Measurements from ENCODE around the gene TNIK. TPM values are rescaled to one million over a fixed set of nuclear protein-coding genes. Genes with fewer than 3 reads are reported as not detected.

TNIK gene
- total RNA-seq, 1 experiment from 2014 or later = not detected

DNA sequence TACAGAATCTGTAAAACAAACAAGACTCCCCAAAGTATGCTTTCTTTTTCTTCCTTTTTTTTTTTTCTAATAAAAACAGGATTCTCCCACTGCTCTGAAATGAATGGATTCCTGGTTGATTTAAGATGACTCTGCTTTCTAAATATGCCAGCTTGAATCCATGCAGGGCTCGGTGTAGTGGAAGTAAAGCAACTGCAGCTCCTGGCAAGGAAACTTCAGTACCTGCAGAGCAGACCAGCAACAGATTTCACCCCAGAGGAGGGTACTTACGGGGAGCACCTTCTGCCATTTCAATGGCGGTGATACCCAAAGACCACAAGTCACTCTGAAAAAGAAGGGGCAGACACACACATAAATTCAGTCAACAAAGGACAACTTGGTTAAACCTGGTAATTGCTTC is 283.1 kb downstream of the TNIK start:
- no peak for DNase-seq
- Histone ChIP-seq H3K9ac (ENCODE audit: low read length) (no peak overlapping the region), H3K36me3 (ENCODE audit: insufficient read depth, low read length) (no peaks in the 10 kb centered on the region)

DNA sequence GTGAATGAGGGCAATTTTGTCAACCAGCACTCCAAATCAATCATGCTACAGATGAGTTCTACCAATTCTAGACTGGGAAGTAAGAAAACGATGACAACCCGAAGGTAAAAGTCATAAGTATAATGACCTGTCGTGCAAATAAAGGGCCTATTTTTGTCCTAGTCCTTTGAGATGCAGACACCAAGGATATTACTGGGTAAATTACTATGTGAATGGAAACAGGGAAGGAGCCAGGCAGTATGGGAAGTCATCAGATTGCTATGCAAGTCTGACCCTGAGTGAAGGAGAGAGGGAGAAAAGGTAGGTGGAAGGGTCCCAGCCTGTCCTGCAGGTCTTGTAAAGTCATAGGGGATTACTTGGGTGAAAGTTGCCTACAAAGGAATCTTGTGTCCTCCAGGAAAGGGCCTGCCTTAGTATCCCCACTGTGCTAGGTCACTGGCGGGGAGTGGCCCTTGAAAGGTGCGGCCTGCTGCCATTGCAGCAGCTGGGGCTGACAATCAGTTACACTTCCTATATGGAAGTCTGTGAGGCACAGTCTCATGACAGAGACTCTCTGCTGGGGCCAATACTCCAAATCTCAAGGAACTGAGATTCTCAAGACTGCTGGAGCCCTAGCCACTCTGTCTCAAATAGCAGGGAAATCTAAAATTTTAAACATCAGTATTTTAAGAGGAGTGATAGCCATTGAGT is 283.8 kb downstream of the TNIK start:
- H4K20me1 ChIP-seq (ENCODE audit: insufficient read depth, low read depth, low read length) = no peaks in the 10 kb centered on the region
- H3K9me2 ChIP-seq (replicated peaks; ENCODE audit: insufficient read depth, low read length) = no peaks in the 10 kb centered on the region
- no peak overlapping the region for H3K27ac ChIP-seq (ENCODE audit: low read length)
- no peak overlapping the region for H3K4me3 ChIP-seq (ENCODE audit: low read length)
- no peaks in the 10 kb centered on the region for H3K79me2 ChIP-seq (ENCODE audit: low read length)
- H3K36me3 ChIP-seq (ENCODE audit: insufficient read depth, low read length) = no peaks in the 10 kb centered on the region
- no peak overlapping the region for H3K4me2 ChIP-seq (ENCODE audit: low read depth, low read length, poor library complexity, severe bottlenecking)
- H3K4me1 ChIP-seq (ENCODE audit: low read length) = peaks cover 3% of the 10 kb centered on the region; the same call in 1 of the 2 replicates
- no peaks in the 10 kb centered on the region for H3K9me3 ChIP-seq (ENCODE audit: low read length)
- no peaks in the 10 kb centered on the region for H3K27me3 ChIP-seq (ENCODE audit: low read length)
- no peak for DNase-seq
- H2AFZ ChIP-seq (ENCODE audit: low read length) = no peak overlapping the region
- no peak overlapping the region for H3K9ac ChIP-seq (ENCODE audit: low read length)

More for the DNA sequence above, 283.1 kb downstream of the TNIK start:
- Histone ChIP-seq H3K9me2 (replicated peaks; ENCODE audit: insufficient read depth, low read length) (no peaks in the 10 kb centered on the region), H3K27ac (ENCODE audit: low read length) (no peak overlapping the region), H4K20me1 (ENCODE audit: insufficient read depth, low read depth, low read length) (no peaks in the 10 kb centered on the region), H3K27me3 (ENCODE audit: low read length) (no peaks in the 10 kb centered on the region), H3K9me3 (ENCODE audit: low read length) (no peaks in the 10 kb centered on the region), H2AFZ (ENCODE audit: low read length) (no peak overlapping the region), H3K4me3 (ENCODE audit: low read length) (no peak overlapping the region), H3K4me2 (ENCODE audit: low read depth, low read length, poor library complexity, severe bottlenecking) (no peak overlapping the region), H3K79me2 (ENCODE audit: low read length) (no peaks in the 10 kb centered on the region), H3K4me1 (ENCODE audit: low read length) (peaks cover 3% of the 10 kb centered on the region; the same call in 1 of the 2 replicates)

GRCh38 chr3:171175741-171176234 is 284.4 kb downstream of the TNIK start:
- no peak overlapping the region for H2AFZ ChIP-seq (ENCODE audit: low read length)
- H3K27me3 ChIP-seq (ENCODE audit: low read length) = no peaks in the 10 kb centered on the region
- H3K9me3 ChIP-seq (ENCODE audit: low read length) = no peaks in the 10 kb centered on the region
- DNase-seq = no peak
- H3K9ac ChIP-seq (ENCODE audit: low read length) = no peak overlapping the region
- H3K9me2 ChIP-seq (replicated peaks; ENCODE audit: insufficient read depth, low read length) = no peaks in the 10 kb centered on the region
- no peaks in the 10 kb centered on the region for H3K79me2 ChIP-seq (ENCODE audit: low read length)
- no peaks in the 10 kb centered on the region for H4K20me1 ChIP-seq (ENCODE audit: insufficient read depth, low read depth, low read length)
- H3K27ac ChIP-seq (ENCODE audit: low read length) = no peak overlapping the region
- no peak overlapping the region for H3K4me3 ChIP-seq (ENCODE audit: low read length)
- no peaks in the 10 kb centered on the region for H3K36me3 ChIP-seq (ENCODE audit: insufficient read depth, low read length)
- H3K4me2 ChIP-seq (ENCODE audit: low read depth, low read length, poor library complexity, severe bottlenecking) = no peak overlapping the region
- H3K4me1 ChIP-seq (ENCODE audit: low read length) = peaks cover 3% of the 10 kb centered on the region; the same call in 1 of the 2 replicates

GRCh38 chr3:171173736-171174135 is 286.5 kb downstream of the TNIK start:
- peak; percentile 70 for DNase-seq
- peak overlapping the region; percentile 21 for H3K4me2 ChIP-seq (ENCODE audit: low read depth, low read length, poor library complexity, severe bottlenecking)
- no peaks in the 10 kb centered on the region for H3K27me3 ChIP-seq (ENCODE audit: low read length)
- no peaks in the 10 kb centered on the region for H3K9me3 ChIP-seq (ENCODE audit: low read length)
- H3K79me2 ChIP-seq (ENCODE audit: low read length) = no peaks in the 10 kb centered on the region
- no peak overlapping the region for H3K27ac ChIP-seq (ENCODE audit: low read length)
- H2AFZ ChIP-seq (ENCODE audit: low read length) = peak overlapping the region; percentile 84
- H4K20me1 ChIP-seq (ENCODE audit: insufficient read depth, low read depth, low read length) = no peaks in the 10 kb centered on the region
- H3K4me1 ChIP-seq (ENCODE audit: low read length) = peaks cover 3% of the 10 kb centered on the region; the same call in 1 of the 2 replicates
- H3K9me2 ChIP-seq (replicated peaks; ENCODE audit: insufficient read depth, low read length) = no peaks in the 10 kb centered on the region
- H3K4me3 ChIP-seq (ENCODE audit: low read length) = no peak overlapping the region
- no peak overlapping the region for H3K9ac ChIP-seq (ENCODE audit: low read length)
- no peaks in the 10 kb centered on the region for H3K36me3 ChIP-seq (ENCODE audit: insufficient read depth, low read length)

DNA sequence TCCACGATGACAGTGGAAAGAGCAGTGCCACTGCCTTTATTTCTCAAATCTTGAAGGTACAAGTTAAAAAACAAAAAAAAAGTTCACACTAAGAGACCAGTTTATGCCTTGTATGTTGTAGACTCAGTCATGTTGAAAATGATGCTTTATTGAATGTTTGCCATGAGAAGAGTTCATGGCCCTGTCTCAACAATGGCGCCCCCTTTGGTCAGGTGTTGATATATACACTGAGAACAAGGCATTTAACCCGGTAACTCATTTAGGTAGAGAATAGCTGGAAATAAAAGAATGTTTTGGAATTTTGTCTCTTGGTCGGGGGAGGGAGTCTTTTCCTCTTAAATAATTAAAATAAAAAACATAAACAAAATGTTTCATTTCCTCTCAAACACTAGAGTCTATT is 288.1 kb downstream of the TNIK start:
- Histone ChIP-seq H3K4me2 (ENCODE audit: low read depth, low read length, poor library complexity, severe bottlenecking) (no peak overlapping the region), H4K20me1 (ENCODE audit: insufficient read depth, low read depth, low read length) (no peaks in the 10 kb centered on the region), H2AFZ (ENCODE audit: low read length) (no peak overlapping the region), H3K9me3 (ENCODE audit: low read length) (no peaks in the 10 kb centered on the region), H3K9ac (ENCODE audit: low read length) (no peak overlapping the region), H3K4me3 (ENCODE audit: low read length) (no peak overlapping the region), H3K9me2 (replicated peaks; ENCODE audit: insufficient read depth, low read length) (no peaks in the 10 kb centered on the region), H3K79me2 (ENCODE audit: low read length) (no peaks in the 10 kb centered on the region), H3K27me3 (ENCODE audit: low read length) (no peaks in the 10 kb centered on the region), H3K27ac (ENCODE audit: low read length) (no peak overlapping the region), H3K36me3 (ENCODE audit: insufficient read depth, low read length) (no peaks in the 10 kb centered on the region), H3K4me1 (ENCODE audit: low read length) (peaks cover 3% of the 10 kb centered on the region; the same call in 1 of the 2 replicates)
- DNase-seq = peak; percentile 66

DNA sequence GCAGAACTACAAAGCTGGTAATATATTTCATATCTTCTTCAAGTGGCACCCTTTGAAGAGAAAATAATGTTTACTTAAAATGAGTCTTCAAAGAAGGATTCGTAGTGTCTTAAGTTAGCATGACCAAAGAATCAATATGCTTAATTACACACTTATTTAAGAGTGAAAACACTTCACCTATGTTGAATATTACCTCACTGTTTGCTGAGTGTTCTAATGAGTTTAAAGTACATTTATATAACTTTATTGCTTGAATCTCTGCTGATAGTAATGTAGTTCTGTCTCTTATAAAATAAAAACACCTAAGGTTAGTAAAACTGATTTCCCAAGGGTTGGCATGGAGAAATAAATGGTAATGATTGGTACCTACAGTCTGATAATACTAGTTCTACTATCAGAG is 290.3 kb downstream of the TNIK start:
- H3K4me3 ChIP-seq (ENCODE audit: low read length) = no peak overlapping the region
- H3K4me1 ChIP-seq (ENCODE audit: low read length) = peaks cover 13% of the 10 kb centered on the region
- no peaks in the 10 kb centered on the region for H3K79me2 ChIP-seq (ENCODE audit: low read length)
- no peak overlapping the region for H3K9ac ChIP-seq (ENCODE audit: low read length)
- H3K4me2 ChIP-seq (ENCODE audit: low read depth, low read length, poor library complexity, severe bottlenecking) = no peak overlapping the region
- no peak overlapping the region for H3K27ac ChIP-seq (ENCODE audit: low read length)
- no peaks in the 10 kb centered on the region for H3K27me3 ChIP-seq (ENCODE audit: low read length)
- DNase-seq = no peak
- no peaks in the 10 kb centered on the region for H3K9me3 ChIP-seq (ENCODE audit: low read length)
- no peaks in the 10 kb centered on the region for H3K9me2 ChIP-seq (replicated peaks; ENCODE audit: insufficient read depth, low read length)
- no peaks in the 10 kb centered on the region for H4K20me1 ChIP-seq (ENCODE audit: insufficient read depth, low read depth, low read length)
- no peak overlapping the region for H2AFZ ChIP-seq (ENCODE audit: low read length)
- H3K36me3 ChIP-seq (ENCODE audit: insufficient read depth, low read length) = no peaks in the 10 kb centered on the region

DNA sequence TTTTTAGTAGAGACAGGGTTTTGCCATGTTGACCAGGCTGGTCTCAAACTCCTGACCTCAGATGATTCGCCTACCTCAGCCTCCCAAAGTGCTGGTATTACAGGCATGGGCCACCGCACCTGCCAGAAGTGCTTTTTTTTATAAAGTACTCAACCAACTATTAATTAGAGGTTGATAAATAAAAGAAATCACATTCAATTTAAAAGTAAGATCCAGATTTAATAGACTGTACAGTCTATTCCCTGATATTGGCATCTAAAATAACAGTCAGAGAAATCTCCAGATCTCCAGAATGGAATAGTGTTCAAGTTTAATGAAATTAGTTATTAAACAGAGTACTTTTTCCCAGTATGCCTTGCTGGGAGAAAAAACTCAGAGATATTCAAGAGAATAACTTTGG is 290.8 kb downstream of the TNIK start:
- no peak overlapping the region for H2AFZ ChIP-seq (ENCODE audit: low read length)
- H3K36me3 ChIP-seq (ENCODE audit: insufficient read depth, low read length) = no peaks in the 10 kb centered on the region
- H3K9me2 ChIP-seq (replicated peaks; ENCODE audit: insufficient read depth, low read length) = no peaks in the 10 kb centered on the region
- H3K9ac ChIP-seq (ENCODE audit: low read length) = no peak overlapping the region
- H3K4me1 ChIP-seq (ENCODE audit: low read length) = peaks cover 13% of the 10 kb centered on the region
- H4K20me1 ChIP-seq (ENCODE audit: insufficient read depth, low read depth, low read length) = no peaks in the 10 kb centered on the region
- no peaks in the 10 kb centered on the region for H3K9me3 ChIP-seq (ENCODE audit: low read length)
- H3K4me2 ChIP-seq (ENCODE audit: low read depth, low read length, poor library complexity, severe bottlenecking) = no peak overlapping the region
- no peak overlapping the region for H3K4me3 ChIP-seq (ENCODE audit: low read length)
- no peaks in the 10 kb centered on the region for H3K79me2 ChIP-seq (ENCODE audit: low read length)
- H3K27ac ChIP-seq (ENCODE audit: low read length) = no peak overlapping the region
- no peaks in the 10 kb centered on the region for H3K27me3 ChIP-seq (ENCODE audit: low read length)
- DNase-seq = no peak

GRCh38 chr3:171168551-171168950 is 291.7 kb downstream of the TNIK start:
- H3K9me2 ChIP-seq (replicated peaks; ENCODE audit: insufficient read depth, low read length) = no peaks in the 10 kb centered on the region
- H3K9ac ChIP-seq (ENCODE audit: low read length) = no peak overlapping the region
- H3K4me3 ChIP-seq (ENCODE audit: low read length) = no peak overlapping the region
- H3K36me3 ChIP-seq (ENCODE audit: insufficient read depth, low read length) = no peaks in the 10 kb centered on the region
- H3K27me3 ChIP-seq (ENCODE audit: low read length) = no peaks in the 10 kb centered on the region
- no peaks in the 10 kb centered on the region for H3K9me3 ChIP-seq (ENCODE audit: low read length)
- H4K20me1 ChIP-seq (ENCODE audit: insufficient read depth, low read depth, low read length) = no peaks in the 10 kb centered on the region
- peaks cover 12% of the 10 kb centered on the region for H3K4me1 ChIP-seq (ENCODE audit: low read length)
- H2AFZ ChIP-seq (ENCODE audit: low read length) = no peak overlapping the region
- H3K79me2 ChIP-seq (ENCODE audit: low read length) = no peaks in the 10 kb centered on the region
- DNase-seq = no peak
- H3K4me2 ChIP-seq (ENCODE audit: low read depth, low read length, poor library complexity, severe bottlenecking) = no peak overlapping the region
- no peak overlapping the region for H3K27ac ChIP-seq (ENCODE audit: low read length)
